IPS-20b (cell line): Measurements from ENCODE around the gene RASAL3.

Experiments used
- H3K27ac ChIP-seq: one replicate; pipeline ENCODE4 v1.5.1; 2013; ENCODE audit warnings: low read length
- H3K27me3 ChIP-seq: 2 replicates; pipeline ENCODE4 v1.6.1; 2013; ENCODE audit warnings: mild to moderate bottlenecking, low read length, inconsistent platforms; ENCODE audit not compliant: insufficient read depth
- H3K36me3 ChIP-seq: 2 replicates; pipeline ENCODE4 v1.6.1; 2013; ENCODE audit warnings: low read depth, mild to moderate bottlenecking, inconsistent platforms, low read length, moderate library complexity; ENCODE audit not compliant: insufficient read depth
- H3K4me1 ChIP-seq: 2 replicates; pipeline ENCODE4 v1.6.1; 2013; ENCODE audit warnings: mild to moderate bottlenecking, control low read depth, inconsistent platforms, low read length, moderate library complexity; ENCODE audit not compliant: insufficient read depth
- H3K4me3 ChIP-seq: 2 replicates; pipeline ENCODE4 v1.5.1; 2013; ENCODE audit warnings: mild to moderate bottlenecking, low read length, inconsistent platforms
- H3K9ac ChIP-seq: 2 replicates; pipeline ENCODE4 v1.6.1; 2013; ENCODE audit warnings: low read depth, mild to moderate bottlenecking, inconsistent platforms, low read length, moderate library complexity
- H3K9me3 ChIP-seq: 2 replicates; pipeline ENCODE4 v1.6.1; 2013; ENCODE audit warnings: mild to moderate bottlenecking, low read depth, low read length, inconsistent platforms; ENCODE audit not compliant: insufficient read depth

Gene RASAL3

GRCh38 chr19:15426485-15427349 lies 37.6 kb downstream of the RASAL3 start:
- H3K4me1 ChIP-seq: no peaks in the 10 kb centered on the region
- H3K27me3 ChIP-seq: no peaks in the 10 kb centered on the region
- H3K27ac ChIP-seq: no peak overlapping the region
- peaks cover 51% of the 10 kb centered on the region for H3K36me3 ChIP-seq
- no peak overlapping the region for H3K4me3 ChIP-seq
- no peaks in the 10 kb centered on the region; the same call in 1 of the 2 replicates for H3K9me3 ChIP-seq
- no peak overlapping the region for H3K9ac ChIP-seq

- Histone ChIP-seq H3K9ac (no peak overlapping the region), H3K27ac (no peak overlapping the region), H3K27me3 (no peaks in the 10 kb centered on the region), H3K4me3 (no peak overlapping the region), H3K4me1 (no peaks in the 10 kb centered on the region), H3K36me3 (peaks cover 56% of the 10 kb centered on the region), H3K9me3 (no peaks in the 10 kb centered on the region; the same call in 1 of the 2 replicates)
Observed at GRCh38 chr19:15425321-15425950, 38.9 kb downstream of the RASAL3 start.

GRCh38 chr19:15424692-15425272 lies 39.6 kb downstream of the RASAL3 start:
- no peak overlapping the region for H3K4me3 ChIP-seq
- H3K4me1 ChIP-seq: no peaks in the 10 kb centered on the region
- peaks cover 56% of the 10 kb centered on the region for H3K36me3 ChIP-seq
- H3K9me3 ChIP-seq: no peaks in the 10 kb centered on the region; the same call in 1 of the 2 replicates
- H3K27me3 ChIP-seq: no peaks in the 10 kb centered on the region
- no peak overlapping the region for H3K9ac ChIP-seq
- no peak overlapping the region for H3K27ac ChIP-seq

GRCh38 chr19:15424121-15424520 lies 40.2 kb downstream of the RASAL3 start:
- Histone ChIP-seq H3K9ac (no peak overlapping the region), H3K36me3 (peaks cover 56% of the 10 kb centered on the region), H3K4me1 (no peaks in the 10 kb centered on the region), H3K27me3 (no peaks in the 10 kb centered on the region), H3K4me3 (no peak overlapping the region), H3K9me3 (no peaks in the 10 kb centered on the region; the same call in 1 of the 2 replicates), H3K27ac (no peak overlapping the region)

- Histone ChIP-seq H3K9ac (no peak overlapping the region), H3K4me1 (no peaks in the 10 kb centered on the region), H3K4me3 (no peak overlapping the region), H3K9me3 (no peaks in the 10 kb centered on the region; the same call in 1 of the 2 replicates), H3K36me3 (peaks cover 56% of the 10 kb centered on the region), H3K27me3 (no peaks in the 10 kb centered on the region), H3K27ac (no peak overlapping the region)
Observed at GRCh38 chr19:15423130-15423529, 41.2 kb downstream of the RASAL3 start.

- H3K36me3 ChIP-seq: peaks cover 56% of the 10 kb centered on the region
- H3K4me3 ChIP-seq: no peak overlapping the region
- H3K27me3 ChIP-seq: no peaks in the 10 kb centered on the region
- H3K9me3 ChIP-seq: no peaks in the 10 kb centered on the region; the same call in 1 of the 2 replicates
- H3K27ac ChIP-seq: no peak overlapping the region
- H3K4me1 ChIP-seq: peaks cover 1% of the 10 kb centered on the region; the same call in 1 of the 2 replicates
- H3K9ac ChIP-seq: no peak overlapping the region
Observed at GRCh38 chr19:15422296-15423075, 41.9 kb downstream of the RASAL3 start.

- H3K4me1 ChIP-seq: peaks cover 5% of the 10 kb centered on the region; the same call in 1 of the 2 replicates
- H3K27ac ChIP-seq: no peak overlapping the region
- no peak overlapping the region for H3K4me3 ChIP-seq
- H3K36me3 ChIP-seq: peaks cover 55% of the 10 kb centered on the region
- no peaks in the 10 kb centered on the region; the same call in 1 of the 2 replicates for H3K9me3 ChIP-seq
- no peaks in the 10 kb centered on the region for H3K27me3 ChIP-seq
- H3K9ac ChIP-seq: no peak overlapping the region
Observed at GRCh38 chr19:15421721-15422260, 42.6 kb downstream of the RASAL3 start.

- Histone ChIP-seq H3K9ac (no peak overlapping the region), H3K4me1 (peaks cover 5% of the 10 kb centered on the region; the same call in 1 of the 2 replicates), H3K27me3 (no peaks in the 10 kb centered on the region), H3K27ac (no peak overlapping the region), H3K9me3 (no peaks in the 10 kb centered on the region; the same call in 1 of the 2 replicates), H3K36me3 (peaks cover 54% of the 10 kb centered on the region), H3K4me3 (no peak overlapping the region)
Observed at GRCh38 chr19:15421136-15421695, 43.1 kb downstream of the RASAL3 start.

GRCh38 chr19:15419413-15420025 lies 44.8 kb downstream of the RASAL3 start:
- Histone ChIP-seq H3K27ac (no peak overlapping the region), H3K4me3 (peak overlapping the region; percentile 55), H3K9ac (0 out of 2 replicates have a peak overlapping the region, but pooled peaks have one; percentile 17), H3K4me1 (peaks cover 5% of the 10 kb centered on the region; the same call in 1 of the 2 replicates), H3K27me3 (no peaks in the 10 kb centered on the region), H3K36me3 (peaks cover 51% of the 10 kb centered on the region), H3K9me3 (no peaks in the 10 kb centered on the region; the same call in 1 of the 2 replicates)

GRCh38 chr19:15418579-15419412 lies 45.5 kb downstream of the RASAL3 start, which contains the start of gene AKAP8L:
Gene AKAP8L (minus strand): TSS chr19:15418988. CDS start chr19:15418923, 65 bp downstream.
- Histone ChIP-seq H3K9me3 (no peaks in the 10 kb centered on the region; the same call in 1 of the 2 replicates), H3K9ac (peak within 1 kb of the TSS; percentile 94), H3K4me1 (peaks cover 5% of the 10 kb centered on the region; the same call in 1 of the 2 replicates), H3K4me3 (peak within 1 kb of the TSS; percentile 84), H3K27me3 (no peaks in the 10 kb centered on the region), H3K27ac (peak within 1 kb of the TSS; percentile 32), H3K36me3 (peaks cover 44% of the 10 kb centered on the region)
